Left lung (tissue), 10 donors: ENCODE measurements around the gene CD247. TPM values are rescaled to one million over a fixed set of nuclear protein-coding genes. Genes with fewer than 3 reads are reported as not detected.

Source experiments
- ATAC-seq: fragments of 200-7000 bp; cut with Tn5 transposase; one replicate; pipeline ENCODE4 v1.9.1; 2020; ENCODE audit warnings: moderate library complexity
- DNase-seq, 4 donors: peaks; one replicate each; pipeline ENCODE4 v3.0.0-alpha.2; 2013 to 2020
- H3K27ac ChIP-seq, 2 donors: fragments of 200-600 bp; sonication (generic) in 1 of 2; one replicate each; pipeline versions ENCODE4 v1.5.0 to v1.8.0; 2020 to 2021
- H3K27me3 ChIP-seq, 2 donors: fragments of 200-600 bp; sonication (generic) in 1 of 2; one replicate each; pipeline versions ENCODE4 v1.5.0 to v1.8.0; 2020 to 2021
- H3K36me3 ChIP-seq, 2 donors: fragments of 200-600 bp; sonication (generic) in 1 of 2; one replicate each; pipeline versions ENCODE4 v1.5.0 to v1.8.0; 2020 to 2021
- H3K4me1 ChIP-seq, 2 donors: fragments of 200-600 bp; one replicate each; pipeline ENCODE4 v1.8.0; 2021
- H3K4me3 ChIP-seq, 2 donors: fragments of 200-600 bp; sonication (generic) in 1 of 2; one replicate each; pipeline versions ENCODE4 v1.5.0 to v1.8.0; 2020 to 2021; ENCODE audit warnings: mild to moderate bottlenecking in 1 of 2
- H3K9me3 ChIP-seq, 2 donors: fragments of 200-600 bp; sonication (generic) in 1 of 2; one replicate each; pipeline versions ENCODE4 v1.5.0 to v1.8.0; 2020 to 2021
- intact Hi-C, 2 donors: fragments of 100-400 bp; cut with DNase I; formaldehyde crosslinking; loops; one replicate each; pipeline versions ENCODE4 v1.11.2 to v1.14.2; 2022
- polyA plus RNA-seq, 6 donors: library from polyadenylated mRNA; unstranded; fragments of 120-200 nt; gene quantifications; one replicate each; pipeline ENCODE4 v1.2.1, GENCODE V29; 2013; ENCODE audit not compliant: insufficient read length in 6 of 6
- total RNA-seq, 2 donors: library from RNA; stranded (reverse); fragmentation: NEBNext Ultra II Directional; extraction: Animal tissue kit (Norgen Biotek cat#: 25700); gene quantifications; one replicate each; pipeline ENCODE4 v1.2.1, GENCODE V29; 2021
- TF ChIP-seq, protein P1 (sequence below), 2 donors: fragments of 200-600 bp; sonication (generic) in 1 of 2; IDR thresholded peaks; one replicate each; pipeline versions ENCODE4 v1.5.0 to v1.8.0; 2021; ENCODE audit warnings: antibody characterized with exemption in 2 of 2
- donor health status: DM: no; HTN: yes; CAD: no.
- donor health status: DM: no; HTN: no; CAD: no.

CD247 gene
- total and polyA plus RNA-seq, 8 donors: 1.3 to 5.6 (median 1.9) TPM

- DNase-seq: no peak
- H3K4me3 ChIP-seq: peak overlapping the region in 1 of 2 donors; percentile 22
- H3K27ac ChIP-seq: no peak overlapping the region
Observed at GRCh38 chr1:167516404-167517388, 1.6 kb downstream of the CD247 start.

DNA sequence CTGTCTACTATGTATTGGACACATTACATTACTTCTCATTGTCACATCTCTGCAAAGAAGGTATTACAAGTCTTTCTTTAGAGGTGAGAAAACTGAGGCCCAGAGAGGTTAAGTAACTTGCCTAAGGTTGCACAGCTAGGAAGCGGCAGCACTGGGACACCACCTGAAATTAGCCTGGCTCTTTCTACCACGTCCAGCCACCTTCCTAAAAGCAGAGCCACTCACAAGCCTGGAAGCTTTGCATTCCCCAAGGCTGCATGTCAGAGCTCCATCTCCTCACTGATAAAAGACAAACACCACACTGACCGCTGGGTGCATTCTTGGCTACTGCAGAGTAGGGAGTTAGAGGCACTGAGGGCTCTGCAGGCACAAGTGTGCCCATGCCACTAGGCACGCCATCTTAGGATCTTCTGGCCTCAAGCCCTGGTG, 2.4 kb downstream of the CD247 start:
- no peak overlapping the region for H3K4me3 ChIP-seq

More at GRCh38 chr1:167516404-167517388, 1.6 kb downstream of the CD247 start:
- Histone ChIP-seq H3K27me3 (no peaks in the 10 kb centered on the region), H3K36me3 (no peaks in the 10 kb centered on the region), H3K9me3 (no peaks in the 10 kb centered on the region), H3K4me1 (no peaks in the 10 kb centered on the region)
- TF ChIP-seq, protein P1, sequence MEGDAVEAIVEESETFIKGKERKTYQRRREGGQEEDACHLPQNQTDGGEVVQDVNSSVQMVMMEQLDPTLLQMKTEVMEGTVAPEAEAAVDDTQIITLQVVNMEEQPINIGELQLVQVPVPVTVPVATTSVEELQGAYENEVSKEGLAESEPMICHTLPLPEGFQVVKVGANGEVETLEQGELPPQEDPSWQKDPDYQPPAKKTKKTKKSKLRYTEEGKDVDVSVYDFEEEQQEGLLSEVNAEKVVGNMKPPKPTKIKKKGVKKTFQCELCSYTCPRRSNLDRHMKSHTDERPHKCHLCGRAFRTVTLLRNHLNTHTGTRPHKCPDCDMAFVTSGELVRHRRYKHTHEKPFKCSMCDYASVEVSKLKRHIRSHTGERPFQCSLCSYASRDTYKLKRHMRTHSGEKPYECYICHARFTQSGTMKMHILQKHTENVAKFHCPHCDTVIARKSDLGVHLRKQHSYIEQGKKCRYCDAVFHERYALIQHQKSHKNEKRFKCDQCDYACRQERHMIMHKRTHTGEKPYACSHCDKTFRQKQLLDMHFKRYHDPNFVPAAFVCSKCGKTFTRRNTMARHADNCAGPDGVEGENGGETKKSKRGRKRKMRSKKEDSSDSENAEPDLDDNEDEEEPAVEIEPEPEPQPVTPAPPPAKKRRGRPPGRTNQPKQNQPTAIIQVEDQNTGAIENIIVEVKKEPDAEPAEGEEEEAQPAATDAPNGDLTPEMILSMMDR (IDR thresholded peaks at IDR 0.05): no peak
- intact Hi-C loops: no loop called here
- ATAC-seq: no peak

GRCh38 chr1:167515461-167515860, 2.9 kb downstream of the CD247 start:
- Histone ChIP-seq H3K27ac (no peak overlapping the region), H3K4me1 (no peaks in the 10 kb centered on the region), H3K36me3 (no peaks in the 10 kb centered on the region), H3K27me3 (no peaks in the 10 kb centered on the region), H3K4me3 (no peak overlapping the region), H3K9me3 (no peaks in the 10 kb centered on the region)
- DNase-seq: no peak
- ATAC-seq: no peak
- TF ChIP-seq, protein P1 (IDR thresholded peaks at IDR 0.05): no peak
- intact Hi-C loops: no loop called here

More for the DNA sequence above, 2.4 kb downstream of the CD247 start:
- intact Hi-C loops: no loop called here
- Histone ChIP-seq H3K4me1 (no peaks in the 10 kb centered on the region), H3K9me3 (no peaks in the 10 kb centered on the region), H3K36me3 (no peaks in the 10 kb centered on the region), H3K27me3 (no peaks in the 10 kb centered on the region), H3K27ac (no peak overlapping the region)
- TF ChIP-seq, protein P1 (IDR thresholded peaks at IDR 0.05): no peak
- ATAC-seq (no peak), DNase-seq (no peak)

DNA sequence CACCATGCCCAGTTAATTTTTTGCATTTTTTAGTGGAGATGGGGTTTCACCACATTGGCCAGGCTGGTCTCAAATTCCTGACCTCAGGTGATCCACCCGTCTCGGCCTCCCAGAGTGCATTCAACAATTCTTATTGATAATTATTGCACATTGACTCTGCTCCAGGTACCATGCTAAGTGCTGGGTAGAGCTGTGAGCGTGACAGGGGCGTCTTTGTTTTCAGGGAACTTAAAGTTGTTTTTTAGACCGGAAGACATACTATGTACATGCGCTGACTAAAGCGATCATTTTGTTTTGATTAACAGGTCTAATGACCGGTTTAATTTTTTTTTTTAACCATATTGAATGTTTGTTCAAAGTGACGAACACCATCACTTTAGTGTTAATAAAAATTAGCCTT, 4.0 kb downstream of the CD247 start:
- Histone ChIP-seq H3K36me3 (no peaks in the 10 kb centered on the region), H3K4me1 (no peaks in the 10 kb centered on the region), H3K4me3 (no peak overlapping the region), H3K9me3 (no peaks in the 10 kb centered on the region), H3K27me3 (no peaks in the 10 kb centered on the region), H3K27ac (no peak overlapping the region)
- no peak for ATAC-seq
- intact Hi-C loops: no loop called here
- TF ChIP-seq, protein P1 (IDR thresholded peaks at IDR 0.05): no peak
- DNase-seq: no peak

- intact Hi-C loops: no loop called here
- TF ChIP-seq, protein P1 (IDR thresholded peaks at IDR 0.05): no peak
- ATAC-seq: no peak
Observed at GRCh38 chr1:167512046-167512654, 6.2 kb downstream of the CD247 start.

More at GRCh38 chr1:167512046-167512654, 6.2 kb downstream of the CD247 start:
- no peaks in the 10 kb centered on the region for H3K4me1 ChIP-seq
- no peak overlapping the region for H3K27ac ChIP-seq
- H3K36me3 ChIP-seq: no peaks in the 10 kb centered on the region
- no peaks in the 10 kb centered on the region for H3K27me3 ChIP-seq
- H3K4me3 ChIP-seq: no peak overlapping the region
- no peak for DNase-seq
- H3K9me3 ChIP-seq: no peaks in the 10 kb centered on the region
